OCI-LY3 (cell line): ENCODE results near the gene C3orf85.

Source experiments
- CTCF ChIP-seq: fragments of 200-600, 300-600 bp; sonication (generic); IDR thresholded peaks from 2 replicates; pipeline ENCODE4 v1.5.1; 2014; ENCODE audit warnings: antibody characterized with exemption, low read length, low read depth
- EZH2phosphoT487 ChIP-seq: fragments of 200-600 bp; shearing (Covaris generic); IDR thresholded peaks from 2 replicates; pipeline ENCODE4 v1.6.1; 2018; ENCODE audit warnings: antibody characterized with exemption, mixed run types, low read depth

GRCh38 chr3:109093561-109093960 lies 43.0 kb upstream of the C3orf85 start:
- TF ChIP-seq CTCF (no peak), EZH2phosphoT487 (no peak)
